ENCODE measurements around the gene TCEA2. TPM values are rescaled to one million over a fixed set of nuclear protein-coding genes. Genes with fewer than 3 reads are reported as not detected.

The TCEA2 gene
- total and polyA plus RNA-seq, 2 of the 13 experiments (the other 11 are each of a cell fraction or from before 2014, with no cell fraction given) = 28.1 to 33.7 TPM

GRCh38 chr20:64036346-64037198 is 26.4 kb upstream of the TCEA2 start (continued):
- TF ChIP-seq, protein P1, sequence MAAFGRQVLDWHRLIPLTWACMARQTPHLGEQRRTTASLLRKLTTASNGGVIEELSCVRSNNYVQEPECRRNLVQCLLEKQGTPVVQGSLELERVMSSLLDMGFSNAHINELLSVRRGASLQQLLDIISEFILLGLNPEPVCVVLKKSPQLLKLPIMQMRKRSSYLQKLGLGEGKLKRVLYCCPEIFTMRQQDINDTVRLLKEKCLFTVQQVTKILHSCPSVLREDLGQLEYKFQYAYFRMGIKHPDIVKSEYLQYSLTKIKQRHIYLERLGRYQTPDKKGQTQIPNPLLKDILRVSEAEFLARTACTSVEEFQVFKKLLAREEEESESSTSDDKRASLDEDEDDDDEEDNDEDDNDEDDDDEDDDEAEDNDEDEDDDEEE (CRISPR knock-in tag; IDR thresholded peaks at IDR 0.05) = peak; percentile 96; the same call in 1 of the 2 replicates
- TF ChIP-seq MZF1 (CRISPR knock-in tag; IDR thresholded peaks at IDR 0.05; ENCODE audit: borderline replicate concordance) (no peak), ZNF20 (CRISPR knock-in tag; IDR thresholded peaks at IDR 0.05) (no peak), MIXL1 (CRISPR knock-in tag; IDR thresholded peaks at IDR 0.05) (no peak), IRF1 (CRISPR knock-in tag; IDR thresholded peaks at IDR 0.05; ENCODE audit: low read depth) (no peak; the same call in 1 of the 2 replicates), ZNF564 (CRISPR knock-in tag; IDR thresholded peaks at IDR 0.05) (peak; percentile 77), TSC22D2 (CRISPR knock-in tag; IDR thresholded peaks at IDR 0.05; ENCODE audit: borderline replicate concordance) (no peak; the same call in 1 of the 2 replicates), ZNF75D (CRISPR knock-in tag; IDR thresholded peaks at IDR 0.05; ENCODE audit: borderline replicate concordance) (no peak), FOSL2 (CRISPR knock-in tag; IDR thresholded peaks at IDR 0.05) (peak; percentile 77), ZMYM4 (CRISPR knock-in tag; IDR thresholded peaks at IDR 0.05) (peak; percentile 72; the same call in 1 of the 2 replicates), ZBTB20 (CRISPR knock-in tag; IDR thresholded peaks at IDR 0.05; ENCODE audit: borderline replicate concordance, low read depth) (no peak), ZNF567 (CRISPR knock-in tag; IDR thresholded peaks at IDR 0.05; ENCODE audit: borderline replicate concordance) (0 out of 2 replicates have a peak, but pooled peaks have one; percentile 14), ATRX (CRISPR knock-in tag; IDR thresholded peaks at IDR 0.05; ENCODE audit: borderline replicate concordance) (0 out of 2 replicates have a peak, but pooled peaks have one; percentile 28), ZNF230 (CRISPR knock-in tag; IDR thresholded peaks at IDR 0.05) (no peak), ELF1 (CRISPR knock-in tag; IDR thresholded peaks at IDR 0.05) (peak; percentile 60), ZBTB10 (CRISPR knock-in tag; IDR thresholded peaks at IDR 0.05; ENCODE audit: borderline replicate concordance) (peak; percentile 76; the same call in 1 of the 2 replicates), ZNF597 (CRISPR knock-in tag; IDR thresholded peaks at IDR 0.05) (no peak)
- TF ChIP-seq, protein P2, sequence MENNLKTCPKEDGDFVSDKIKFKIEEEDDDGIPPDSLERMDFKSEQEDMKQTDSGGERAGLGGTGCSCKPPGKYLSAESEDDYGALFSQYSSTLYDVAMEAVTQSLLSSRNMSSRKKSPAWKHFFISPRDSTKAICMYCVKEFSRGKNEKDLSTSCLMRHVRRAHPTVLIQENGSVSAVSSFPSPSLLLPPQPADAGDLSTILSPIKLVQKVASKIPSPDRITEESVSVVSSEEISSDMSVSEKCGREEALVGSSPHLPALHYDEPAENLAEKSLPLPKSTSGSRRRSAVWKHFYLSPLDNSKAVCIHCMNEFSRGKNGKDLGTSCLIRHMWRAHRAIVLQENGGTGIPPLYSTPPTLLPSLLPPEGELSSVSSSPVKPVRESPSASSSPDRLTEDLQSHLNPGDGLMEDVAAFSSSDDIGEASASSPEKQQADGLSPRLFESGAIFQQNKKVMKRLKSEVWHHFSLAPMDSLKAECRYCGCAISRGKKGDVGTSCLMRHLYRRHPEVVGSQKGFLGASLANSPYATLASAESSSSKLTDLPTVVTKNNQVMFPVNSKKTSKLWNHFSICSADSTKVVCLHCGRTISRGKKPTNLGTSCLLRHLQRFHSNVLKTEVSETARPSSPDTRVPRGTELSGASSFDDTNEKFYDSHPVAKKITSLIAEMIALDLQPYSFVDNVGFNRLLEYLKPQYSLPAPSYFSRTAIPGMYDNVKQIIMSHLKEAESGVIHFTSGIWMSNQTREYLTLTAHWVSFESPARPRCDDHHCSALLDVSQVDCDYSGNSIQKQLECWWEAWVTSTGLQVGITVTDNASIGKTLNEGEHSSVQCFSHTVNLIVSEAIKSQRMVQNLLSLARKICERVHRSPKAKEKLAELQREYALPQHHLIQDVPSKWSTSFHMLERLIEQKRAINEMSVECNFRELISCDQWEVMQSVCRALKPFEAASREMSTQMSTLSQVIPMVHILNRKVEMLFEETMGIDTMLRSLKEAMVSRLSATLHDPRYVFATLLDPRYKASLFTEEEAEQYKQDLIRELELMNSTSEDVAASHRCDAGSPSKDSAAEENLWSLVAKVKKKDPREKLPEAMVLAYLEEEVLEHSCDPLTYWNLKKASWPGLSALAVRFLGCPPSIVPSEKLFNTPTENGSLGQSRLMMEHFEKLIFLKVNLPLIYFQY (CRISPR knock-in tag; IDR thresholded peaks at IDR 0.05; ENCODE audit: borderline replicate concordance) = peak; percentile 30; the same call in 1 of the 2 replicates
